AG10803 (cell line): ENCODE data around the gene OCA2.
A peak's percentile ranks its signal among the peaks of the same experiment; 100 is the strongest.
"Not testable (repeated sequence)": the region's sequence is repeated elsewhere in the genome, so short reads cannot be mapped to it uniquely, and the experiment has no call there.

Source experiments
- DNase-seq: peaks from one replicate; pipeline ENCODE4 v3.0.0; 2010; ENCODE audit warnings: low read depth
- H3K4me3 ChIP-seq: 2 replicates; pipeline ENCODE4 v1.5.1; 2011; ENCODE audit warnings: mild to moderate bottlenecking, low read length, control low read depth
- CTCF ChIP-seq: conservative IDR thresholded peaks from 2 replicates; pipeline ENCODE4 v1.5.1; 2011; ENCODE audit warnings: mild to moderate bottlenecking, low read length, control low read depth, inconsistent platforms

Gene OCA2

GRCh38 chr15:28098766-28099554, at the start of gene OCA2:
OCA2 (minus strand) TSS chr15:28099315; CDS start chr15:28081874, 17,441 bp downstream.
- H3K4me3 ChIP-seq, result no peak within 1 kb of the TSS
- peak; percentile 25 for TF ChIP-seq CTCF
- peak; percentile 67 for DNase-seq

GRCh38 chr15:28147801-28148200, 48.7 kb upstream of the OCA2 start:
- no peak for TF ChIP-seq CTCF
- no peak overlapping the region for H3K4me3 ChIP-seq

GRCh38 chr15:28145419-28145818, 46.3 kb upstream of the OCA2 start:
- H3K4me3 ChIP-seq, DNase-seq: not testable (repeated sequence)

More at GRCh38 chr15:28147801-28148200, 48.7 kb upstream of the OCA2 start:
- DNase-seq, result no peak

- DNase-seq, result no peak
- TF ChIP-seq CTCF, result no peak
- no peak overlapping the region for H3K4me3 ChIP-seq
These were observed 40.9 kb upstream of the OCA2 start for GRCh38 chr15:28140062-28140461.

GRCh38 chr15:28137408-28138039, 38.4 kb upstream of the OCA2 start:
- not testable (repeated sequence) for DNase-seq, H3K4me3 ChIP-seq

- not testable (repeated sequence) for H3K4me3 ChIP-seq, DNase-seq
These were observed 37.3 kb upstream of the OCA2 start for GRCh38 chr15:28136236-28136904.

GRCh38 chr15:28133281-28133680, 34.2 kb upstream of the OCA2 start:
- no peak for DNase-seq
- H3K4me3 ChIP-seq, result no peak overlapping the region
- no peak for TF ChIP-seq CTCF

- no peak for TF ChIP-seq CTCF
- no peak overlapping the region for H3K4me3 ChIP-seq
- peak; percentile 51 for DNase-seq
These were observed 33.6 kb upstream of the OCA2 start for GRCh38 chr15:28132524-28133275.
